HCT116 (cell line): Measurements from ENCODE around the gene TIGAR.

ENCODE experiments used
- CEBPB ChIP-seq: IDR thresholded peaks from 2 replicates; pipeline ENCODE4 v1.6.1; 2012; ENCODE audit warnings: low read depth
- CTCF ChIP-seq, 3 experiments: fragments of 200-600 bp in 1 of 3; sonication (generic) in 1 of 3; IDR thresholded peaks in 2 of 3; conservative IDR thresholded peaks in 1 of 3; 2 replicates each; pipeline ENCODE4 v1.5.1; 2012 to 2017; ENCODE audit warnings: low read depth in 2 of 3, low read length in 2 of 3, antibody characterized with exemption in 1 of 3, borderline replicate concordance in 1 of 3, control low read depth in 1 of 3, mild to moderate bottlenecking in 1 of 3, mixed read lengths in 1 of 3, mixed run types in 1 of 3, moderate library complexity in 1 of 3; ENCODE audit not compliant: insufficient read depth in 1 of 3
- EGR1 ChIP-seq: IDR thresholded peaks from 2 replicates; pipeline ENCODE4 v1.6.1; 2012; ENCODE audit warnings: low read depth
- EZH2 ChIP-seq: fragments of 200-600 bp; sonication (generic); IDR thresholded peaks from 2 replicates; pipeline ENCODE4 v1.6.1; 2017; ENCODE audit warnings: antibody characterized with exemption, mixed run types
- EZH2phosphoT487 ChIP-seq: fragments of 200-600 bp; IDR thresholded peaks from 2 replicates; pipeline ENCODE4 v1.6.1; 2018; ENCODE audit warnings: antibody characterized with exemption, borderline replicate concordance
- FOSL1 ChIP-seq: IDR thresholded peaks from 2 replicates; pipeline ENCODE4 v1.6.1; 2012; ENCODE audit warnings: low read depth
- JUND ChIP-seq: IDR thresholded peaks from 2 replicates; pipeline ENCODE4 v1.6.1; 2012
- MAX ChIP-seq: IDR thresholded peaks from 2 replicates; pipeline ENCODE4 v1.6.1; 2012
- POLR2A ChIP-seq: IDR thresholded peaks from 2 replicates; pipeline ENCODE4 v1.7.0; 2011; ENCODE audit warnings: borderline replicate concordance; ENCODE audit not compliant: insufficient read depth, insufficient read length; ENCODE audit errors: extremely low read depth
- POLR2AphosphoS5 ChIP-seq: IDR thresholded peaks from 2 replicates; pipeline ENCODE4 v1.6.1; 2011; ENCODE audit warnings: mild to moderate bottlenecking, low read depth, low read length, moderate library complexity
- REST ChIP-seq: IDR thresholded peaks from 2 replicates; pipeline ENCODE4 v1.6.1; 2012; ENCODE audit warnings: low read depth

GRCh38 chr12:4325966-4326365 lies 5.0 kb downstream of the TIGAR start:
- TF ChIP-seq CTCF (IDR thresholded peaks at IDR 0.05 in 2 of 3, conservative IDR thresholded peaks at IDR 0.05 in 1 of 3; ENCODE audit: borderline replicate concordance in 1 of 3, insufficient read depth in 1 of 3, low read depth in 2 of 3, low read length in 2 of 3) (no peak), POLR2A (no peak), EZH2phosphoT487 (no peak), JUND (no peak), REST (no peak), POLR2AphosphoS5 (no peak), FOSL1 (no peak), EZH2 (no peak), MAX (no peak), EGR1 (no peak), CEBPB (no peak)
